ENCODE results near the gene MSRB1.

MSRB1 gene

DNA sequence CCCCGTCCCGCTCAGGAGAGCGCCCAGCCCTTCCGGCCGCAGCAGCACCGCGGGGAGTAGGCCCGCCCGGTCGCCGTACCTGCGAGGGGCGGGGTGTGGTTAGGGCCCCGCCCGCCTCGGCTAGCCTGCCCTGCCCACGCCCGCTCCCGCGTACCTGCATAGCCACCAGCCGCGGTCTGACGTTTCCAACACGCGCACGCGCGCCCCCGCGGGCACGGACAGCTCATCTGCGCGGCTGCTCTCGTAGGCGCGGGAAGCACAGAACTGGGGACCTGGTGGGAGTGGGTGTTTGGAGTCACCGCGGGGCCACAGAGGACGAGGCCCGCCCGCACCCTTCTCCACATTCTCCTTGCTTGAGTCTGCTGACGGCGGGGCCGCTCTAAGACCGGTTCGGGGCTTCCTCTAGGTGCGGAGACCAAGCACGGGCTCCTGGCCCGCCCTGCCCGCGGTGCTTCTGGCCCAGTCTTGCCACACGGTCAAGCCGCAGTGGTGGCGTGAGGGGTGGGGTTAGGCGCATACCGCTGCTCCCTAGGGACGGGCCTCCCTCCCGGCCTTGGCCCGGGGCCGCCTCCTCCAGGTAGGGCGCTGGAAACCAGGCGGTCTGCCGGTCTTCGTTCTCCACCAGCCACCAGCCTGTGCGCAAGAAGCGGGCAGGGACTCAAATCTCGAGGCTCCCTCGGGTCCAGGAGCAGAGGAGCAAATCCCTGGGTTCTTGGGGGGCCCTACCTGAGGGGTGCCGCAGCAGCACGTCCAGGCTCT is 36.5 kb upstream of the MSRB1 start:
- DNase-seq, result peak in 6 of 56 donors; percentile 7 to 40 (median 22)

DNA sequence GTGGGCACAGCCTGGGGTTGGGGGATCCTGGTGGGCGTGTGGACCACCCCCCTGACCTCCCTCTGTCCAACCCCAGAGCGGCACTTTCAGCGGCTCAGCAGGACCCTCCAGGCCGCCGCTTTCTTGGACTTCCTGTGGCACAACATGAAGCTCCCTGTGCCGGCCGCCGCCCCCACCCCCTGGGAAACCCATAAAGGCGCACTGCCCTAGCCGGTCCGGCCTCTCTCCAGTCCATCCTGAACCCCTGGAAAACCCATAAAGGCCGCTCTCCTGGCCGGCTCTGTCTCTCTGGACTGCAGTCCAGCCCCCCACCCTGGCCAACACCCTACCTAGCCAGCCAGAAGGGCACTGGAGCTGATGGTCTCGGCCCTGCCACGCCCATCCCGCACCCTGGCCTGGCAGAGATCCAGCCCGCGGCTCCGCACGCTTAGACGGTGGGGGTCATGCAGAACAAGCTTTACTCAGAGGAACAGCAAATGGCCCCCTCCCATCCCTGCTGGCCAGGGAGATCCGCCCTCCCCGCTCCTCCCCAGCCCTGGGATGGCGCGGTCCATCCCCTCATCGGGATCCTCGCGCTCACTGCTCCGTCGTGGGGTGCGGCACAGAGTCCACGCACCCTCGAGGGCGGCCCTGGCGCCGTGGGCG is 35.6 kb upstream of the MSRB1 start:
- DNase-seq, result no peak

DNA sequence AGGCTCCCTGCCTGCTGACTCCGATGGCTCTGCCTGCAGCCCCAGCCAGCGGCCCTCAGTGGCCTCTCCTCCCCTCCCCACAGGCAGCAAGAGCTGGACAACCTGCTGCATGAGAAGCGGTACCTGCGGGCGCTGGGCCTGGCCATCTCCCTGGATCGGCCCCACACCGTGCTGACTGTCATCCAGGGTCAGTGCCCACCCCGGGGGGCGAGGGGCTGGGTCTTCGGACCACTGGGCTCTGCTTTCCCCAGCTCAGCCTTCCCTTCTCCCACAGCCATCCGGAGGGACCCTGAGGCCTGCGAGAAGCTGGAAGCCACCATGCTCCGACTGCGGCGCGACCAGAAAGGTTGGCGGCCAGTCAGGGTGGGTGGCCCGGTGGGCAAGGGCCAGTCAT is 34.9 kb upstream of the MSRB1 start:
- no peak for DNase-seq

DNA sequence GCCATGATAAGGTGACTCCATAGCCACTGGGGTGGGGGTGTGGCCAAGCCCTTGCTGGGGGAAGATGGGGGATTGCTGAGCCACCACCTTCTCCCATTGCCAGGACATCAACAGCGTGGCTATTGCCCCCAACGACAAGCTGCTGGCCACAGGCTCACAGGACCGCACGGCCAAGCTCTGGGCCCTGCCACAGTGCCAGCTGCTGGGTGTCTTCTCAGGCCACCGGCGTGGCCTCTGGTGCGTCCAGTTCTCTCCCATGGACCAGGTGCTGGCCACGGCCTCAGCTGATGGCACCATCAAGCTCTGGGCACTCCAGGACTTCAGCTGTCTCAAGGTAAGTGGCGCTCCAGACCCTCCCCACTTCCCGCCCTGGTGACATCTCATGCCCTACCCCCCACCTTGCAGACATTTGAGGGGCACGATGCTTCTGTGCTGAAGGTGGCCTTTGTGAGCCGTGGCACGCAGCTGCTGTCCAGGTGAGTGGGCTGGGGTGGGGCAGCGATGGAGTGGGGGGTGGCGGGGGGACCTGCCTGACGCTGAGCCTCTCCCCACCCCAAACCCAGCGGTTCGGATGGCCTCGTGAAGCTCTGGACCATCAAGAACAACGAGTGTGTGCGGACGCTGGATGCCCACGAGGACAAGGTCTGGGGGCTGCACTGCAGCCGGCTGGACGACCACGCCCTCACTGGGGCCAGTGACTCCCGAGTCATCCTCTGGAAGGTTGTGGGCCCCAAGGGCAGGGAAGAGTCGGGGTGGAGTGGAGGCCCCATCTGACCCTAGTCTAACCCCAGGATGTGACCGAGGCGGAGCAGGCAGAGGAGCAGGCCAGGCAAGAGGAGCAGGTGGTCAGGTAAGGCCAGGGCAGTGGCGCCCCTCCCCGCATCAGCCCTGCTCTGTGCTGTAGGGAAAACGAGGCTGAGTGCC is 34.2 kb upstream of the MSRB1 start:
- DNase-seq, result no peak

DNA sequence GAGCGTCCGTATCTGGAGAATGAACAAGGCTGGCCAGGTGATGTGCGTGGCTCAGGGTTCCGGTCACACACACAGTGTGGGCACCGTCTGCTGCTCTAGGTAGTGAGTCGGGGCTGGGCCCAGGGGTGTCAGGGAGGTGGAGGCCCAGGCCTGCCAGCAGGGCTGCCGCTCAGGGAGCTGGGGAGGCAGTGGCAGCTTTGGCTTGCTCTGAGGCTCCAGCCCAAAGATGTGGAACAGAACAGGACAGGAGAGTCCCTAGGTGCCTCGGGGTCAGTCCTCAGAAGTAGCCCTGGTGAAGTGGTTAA is 33.2 kb upstream of the MSRB1 start:
- no peak for DNase-seq

DNA sequence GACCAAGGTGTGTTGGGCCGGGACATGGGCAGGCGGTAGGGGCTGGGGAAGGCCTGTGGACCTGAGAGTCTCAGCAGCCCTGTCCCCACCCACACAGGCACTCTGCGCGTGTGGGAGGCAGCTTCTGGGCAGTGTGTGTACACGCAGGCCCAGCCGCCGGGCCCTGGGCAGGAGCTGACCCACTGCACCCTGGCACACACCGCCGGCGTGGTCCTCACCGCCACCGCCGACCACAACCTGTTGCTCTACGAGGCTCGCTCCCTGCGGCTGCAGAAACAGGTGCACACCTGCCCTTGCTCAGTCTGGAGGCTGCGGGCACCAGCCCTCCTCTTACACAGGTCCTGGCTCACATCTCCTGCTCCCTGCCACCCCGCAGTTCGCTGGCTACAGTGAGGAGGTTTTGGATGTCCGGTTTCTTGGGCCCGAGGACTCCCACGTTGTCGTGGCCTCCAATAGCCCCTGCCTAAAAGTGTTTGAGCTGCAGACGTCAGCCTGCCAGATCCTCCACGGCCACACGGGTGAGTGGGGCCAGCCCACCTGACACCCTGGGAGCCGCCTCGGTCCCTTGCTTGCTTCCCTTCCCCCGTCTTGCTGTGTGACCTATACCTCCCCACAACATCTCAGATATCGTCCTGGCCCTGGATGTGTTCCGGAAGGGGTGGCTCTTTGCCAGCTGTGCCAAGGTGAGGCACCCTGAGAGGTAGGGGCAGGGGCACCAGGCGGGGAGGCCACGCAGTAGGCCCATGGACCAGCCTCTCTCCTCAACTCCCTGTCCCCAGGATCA is 32.6 kb upstream of the MSRB1 start:
- DNase-seq, result no peak

DNA sequence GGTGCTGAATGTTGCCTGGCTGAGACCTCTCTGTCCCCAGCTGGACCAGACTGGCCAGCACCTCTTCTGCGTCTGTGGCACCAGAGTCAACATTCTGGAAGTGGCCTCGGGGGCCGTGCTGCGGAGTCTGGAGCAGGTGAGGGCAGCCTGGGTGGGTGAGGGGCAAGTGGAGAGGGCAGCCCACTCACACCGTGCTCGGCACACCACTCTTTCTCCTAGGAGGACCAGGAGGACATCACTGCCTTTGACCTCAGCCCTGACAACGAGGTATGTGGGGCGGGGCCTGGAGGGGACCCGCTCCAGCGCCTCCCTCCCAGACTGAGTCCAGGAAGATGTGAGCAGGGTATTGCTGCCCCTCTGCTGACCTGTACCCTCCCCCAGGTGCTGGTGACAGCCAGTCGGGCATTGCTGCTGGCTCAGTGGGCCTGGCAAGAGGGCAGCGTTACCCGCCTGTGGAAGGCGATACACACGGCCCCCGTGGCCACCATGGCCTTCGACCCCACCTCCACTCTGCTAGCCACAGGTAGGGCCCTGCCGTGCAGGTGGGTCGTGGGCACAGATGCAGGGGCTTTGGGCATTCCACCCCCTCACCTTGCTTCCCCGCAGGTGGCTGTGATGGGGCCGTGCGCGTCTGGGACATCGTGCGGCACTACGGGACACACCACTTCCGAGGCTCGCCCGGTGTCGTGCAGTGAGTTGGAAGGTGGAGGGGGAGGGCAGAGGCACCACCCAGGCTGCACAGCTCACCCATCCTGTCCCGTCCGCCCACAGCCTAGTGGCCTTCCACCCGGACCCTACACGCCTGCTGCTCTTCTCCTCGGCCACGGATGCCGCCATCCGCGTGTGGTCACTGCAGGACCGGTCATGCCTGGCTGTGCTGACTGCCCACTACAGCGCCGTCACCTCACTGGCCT is 31.4 kb upstream of the MSRB1 start:
- DNase-seq, result no peak

DNA sequence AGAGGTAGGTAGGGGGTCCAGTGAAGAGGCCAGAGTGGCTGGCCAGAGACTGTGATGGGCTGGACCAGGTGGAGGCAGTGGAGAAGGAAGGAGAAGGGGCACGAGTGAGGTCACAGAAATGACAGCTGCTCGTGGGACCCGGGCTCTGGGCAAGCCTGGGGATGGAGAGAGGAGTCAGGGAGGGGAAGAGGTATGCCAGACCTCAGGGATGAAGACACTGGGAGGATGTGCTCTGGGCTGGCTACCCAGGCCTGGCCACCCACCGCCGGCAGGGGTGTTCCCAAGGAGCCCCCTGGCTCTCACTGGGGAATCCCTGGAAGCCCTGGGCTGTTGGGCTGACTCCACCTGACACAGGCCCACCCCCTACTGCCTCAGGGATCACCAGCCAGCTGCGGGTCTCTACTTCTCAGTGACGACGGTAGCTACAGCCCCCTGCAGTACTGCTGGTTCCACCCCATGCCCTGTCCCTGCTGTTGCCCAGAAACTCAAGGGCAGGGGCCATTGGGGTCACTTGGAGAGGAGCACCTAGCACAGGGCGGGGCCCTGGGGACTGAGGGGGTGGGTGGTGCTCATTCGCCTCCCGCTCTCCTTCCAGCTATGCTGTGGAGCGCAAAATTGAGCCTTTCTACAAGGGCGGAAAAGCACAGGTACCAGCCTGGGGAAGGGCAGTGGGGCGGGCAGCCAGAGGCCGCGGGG is 30.6 kb upstream of the MSRB1 start:
- no peak for DNase-seq

DNA sequence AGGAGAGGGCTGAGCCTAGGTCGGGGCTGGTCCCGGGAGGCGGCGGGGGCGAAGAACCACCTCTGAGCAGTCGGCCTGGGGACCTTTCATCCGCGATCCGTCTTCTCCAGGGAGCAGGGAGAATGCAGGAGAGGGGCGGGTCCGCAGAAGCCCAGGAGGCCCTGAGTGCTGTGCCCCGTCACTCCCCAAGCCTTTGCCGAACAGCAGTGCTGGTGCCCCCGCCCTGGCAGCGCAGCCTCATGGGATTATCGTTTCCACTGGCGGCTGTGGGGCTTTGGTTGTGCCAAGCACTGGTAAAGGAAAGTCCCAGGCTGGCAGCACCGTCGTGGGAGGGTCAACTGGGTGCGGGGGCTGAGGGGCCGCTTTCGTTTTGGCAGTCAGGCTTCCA is 29.5 kb upstream of the MSRB1 start:
- DNase-seq, result peak in 2 of 56 donors; percentile 8 to 15

DNA sequence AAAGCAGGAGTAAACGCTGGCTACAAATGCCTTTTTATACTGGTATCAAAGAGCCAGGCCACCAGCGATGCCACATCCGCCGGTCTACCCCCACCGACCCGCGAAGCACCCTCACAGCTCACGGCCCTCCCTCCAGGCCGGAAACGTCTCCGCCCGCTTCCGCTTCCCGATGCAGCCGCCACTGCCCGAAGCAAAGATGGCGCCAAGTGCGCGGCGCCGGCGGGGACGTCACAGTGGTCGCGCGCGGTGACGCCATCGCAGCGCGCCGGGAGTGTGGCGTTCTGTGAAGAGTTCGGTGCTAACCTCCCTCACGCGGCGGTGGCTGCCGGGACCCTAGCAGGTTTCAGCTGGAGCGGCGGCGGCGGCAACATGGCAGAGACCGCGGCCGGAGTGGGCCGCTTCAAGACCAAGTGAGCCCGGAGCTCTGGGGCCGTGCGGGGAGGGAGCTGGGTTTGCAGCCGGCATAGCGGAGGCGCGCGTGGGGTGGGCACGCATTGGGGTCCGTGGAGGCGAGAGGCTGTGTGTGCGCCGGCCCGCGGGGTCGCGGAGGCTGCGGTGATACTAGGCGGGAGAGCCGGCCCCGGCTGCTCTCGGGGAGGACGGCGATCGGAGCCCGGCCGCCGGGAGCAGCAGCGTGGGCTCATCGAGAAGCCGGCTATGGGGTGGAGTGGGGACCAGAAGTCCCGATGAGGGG is 28.9 kb upstream of the MSRB1 start, which contains the start of gene TBL3:
Gene TBL3 (plus strand): TSS at position 258 of the 694 bp plus-strand sequence. CDS start 112 bp downstream, at position 370.
- DNase-seq, result peak in 55 of 56 donors; percentile 69 to 95 (median 89)

DNA sequence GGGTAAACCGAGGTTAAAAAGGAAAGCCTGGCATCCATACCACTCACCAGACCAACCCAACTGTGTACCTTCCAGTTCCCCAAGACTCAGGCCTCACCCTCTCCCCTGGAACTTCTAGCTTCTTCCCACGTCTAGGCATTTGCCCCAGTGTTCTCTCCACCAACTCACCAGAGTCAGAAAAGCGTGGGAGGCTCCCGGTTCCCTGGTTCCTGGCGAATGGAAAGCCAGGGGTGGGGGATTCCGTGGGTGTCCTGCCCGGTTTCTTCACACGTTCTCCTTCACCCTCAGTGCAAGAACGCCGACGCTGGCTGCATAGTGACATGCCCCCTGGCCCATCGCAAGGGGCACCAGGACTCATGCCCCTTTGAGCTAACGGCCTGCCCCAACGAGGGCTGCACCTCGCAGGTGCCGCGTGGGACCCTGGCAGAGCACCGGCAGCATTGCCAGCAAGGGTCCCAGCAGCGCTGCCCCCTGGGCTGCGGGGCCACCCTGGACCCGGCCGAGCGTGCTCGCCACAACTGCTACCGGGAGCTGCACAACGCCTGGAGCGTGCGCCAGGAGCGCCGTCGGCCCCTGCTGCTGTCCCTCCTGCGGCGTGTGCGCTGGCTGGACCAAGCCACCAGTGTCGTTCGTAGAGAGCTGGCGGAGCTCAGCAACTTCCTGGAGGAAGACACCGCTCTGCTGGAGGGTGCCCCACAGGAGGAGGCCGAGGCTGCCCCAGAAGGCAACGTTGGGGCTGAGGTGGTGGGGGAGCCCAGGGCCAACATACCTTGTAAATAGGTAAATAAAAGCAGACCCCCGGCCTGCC is 25.4 kb upstream of the MSRB1 start:
- DNase-seq, result peak in 20 of 56 donors; percentile 5 to 65 (median 22)

DNA sequence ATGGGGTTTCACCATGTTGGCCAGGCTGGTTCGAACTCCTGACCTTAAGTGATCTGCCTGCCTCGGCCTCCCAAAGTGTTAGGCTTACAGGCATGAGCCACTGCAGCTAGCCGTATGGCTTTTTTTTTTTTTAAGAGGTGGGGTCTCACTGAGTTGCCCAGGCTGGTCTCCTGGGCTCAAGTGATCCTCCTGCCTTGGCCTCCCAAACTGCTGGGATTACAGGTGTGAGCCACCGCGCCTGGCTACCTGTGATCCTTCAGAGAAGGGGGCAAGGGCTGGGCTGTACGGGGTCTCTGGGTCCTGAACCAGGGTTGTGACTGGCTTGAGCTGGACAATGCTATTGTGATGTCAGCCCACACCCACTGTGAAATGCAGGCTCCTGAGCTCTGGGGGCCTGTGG is 23.5 kb upstream of the MSRB1 start, which contains the start of gene RNF151:
Gene RNF151 (plus strand): TSS at position 397 of the 400 bp plus-strand sequence. CDS start 26 bp downstream, outside the sequence.
- DNase-seq, result no peak

DNA sequence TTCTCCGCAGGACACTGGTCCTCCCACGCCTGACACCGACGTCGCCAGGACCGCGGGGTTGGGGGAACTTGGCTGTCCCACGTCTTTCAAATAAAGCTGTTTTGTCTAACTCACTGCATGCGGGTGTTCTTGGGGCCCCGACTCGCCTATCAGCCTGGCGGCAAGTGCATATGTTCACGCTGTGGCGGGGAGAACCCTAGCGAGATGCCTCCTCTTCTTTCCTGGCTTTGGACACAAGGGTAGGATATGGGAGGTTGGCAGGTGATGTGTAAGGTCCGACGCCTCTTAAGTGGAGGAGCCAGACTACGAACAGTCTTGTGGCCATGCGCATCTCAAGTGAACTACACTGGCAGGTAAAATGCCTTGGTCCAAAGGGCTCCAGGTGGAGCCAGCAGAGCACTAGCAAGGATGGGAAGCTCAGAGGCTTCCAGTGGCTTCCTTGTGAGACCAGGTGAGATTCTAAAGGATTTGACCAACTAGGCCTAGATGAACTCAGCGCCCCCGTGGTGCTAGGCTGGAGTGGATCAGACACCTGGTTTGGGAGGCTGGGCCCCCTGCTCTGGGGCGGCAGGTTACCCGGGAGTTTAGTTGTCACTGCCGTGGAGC is 22.5 kb upstream of the MSRB1 start:
- DNase-seq, result peak in 1 of 56 donors; percentile 4

DNA sequence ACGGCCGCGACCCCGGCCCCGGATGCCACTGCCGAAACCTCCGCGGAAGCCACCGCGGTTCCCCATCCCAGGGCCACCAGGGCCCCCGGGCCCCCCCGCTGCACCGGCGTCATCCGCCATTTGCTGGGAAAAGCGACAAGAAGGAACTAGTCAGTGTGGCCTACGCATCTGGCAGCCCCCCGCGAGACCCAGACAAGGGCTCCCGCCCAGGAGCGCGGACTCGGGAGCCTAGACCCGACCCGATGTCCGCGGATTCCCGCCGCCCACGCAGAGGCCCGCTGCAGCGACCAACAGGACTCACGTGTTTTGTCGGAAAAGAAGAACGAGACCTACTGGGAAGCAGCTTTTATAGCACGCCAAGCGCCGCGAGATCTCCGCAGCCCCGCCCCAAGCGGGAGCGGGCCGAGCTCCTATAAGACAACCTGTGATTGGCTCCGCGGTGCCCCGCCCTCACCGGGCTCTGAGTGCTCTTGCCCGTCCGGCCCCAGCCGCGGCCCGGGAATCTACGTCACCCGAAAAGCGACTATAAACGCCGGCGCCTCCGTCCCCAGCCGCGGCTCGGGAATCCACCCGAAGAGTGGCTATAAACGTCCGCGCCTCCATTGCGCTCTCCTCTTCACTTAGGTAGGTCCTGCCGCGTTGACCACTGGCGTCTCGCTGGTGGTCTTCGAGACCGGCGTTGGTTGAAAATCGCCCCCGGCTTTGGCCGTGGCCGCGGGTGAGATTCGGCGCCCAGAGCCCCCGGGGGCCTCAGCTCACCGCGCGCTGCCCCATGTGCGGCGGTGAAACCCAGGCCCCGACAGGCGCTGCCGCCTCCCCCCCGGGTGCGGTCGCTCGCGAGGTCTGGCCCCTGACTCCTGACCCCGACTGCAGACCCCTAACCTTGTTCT is 21.8 kb upstream of the MSRB1 start, which contains the start of gene RPS2:
Gene RPS2 (minus strand): TSS at position 321 of the 890 bp plus-strand sequence. CDS start 201 bp downstream, at position 120.
- DNase-seq, result peak; percentile 48 to 100 (median 97)

DNA sequence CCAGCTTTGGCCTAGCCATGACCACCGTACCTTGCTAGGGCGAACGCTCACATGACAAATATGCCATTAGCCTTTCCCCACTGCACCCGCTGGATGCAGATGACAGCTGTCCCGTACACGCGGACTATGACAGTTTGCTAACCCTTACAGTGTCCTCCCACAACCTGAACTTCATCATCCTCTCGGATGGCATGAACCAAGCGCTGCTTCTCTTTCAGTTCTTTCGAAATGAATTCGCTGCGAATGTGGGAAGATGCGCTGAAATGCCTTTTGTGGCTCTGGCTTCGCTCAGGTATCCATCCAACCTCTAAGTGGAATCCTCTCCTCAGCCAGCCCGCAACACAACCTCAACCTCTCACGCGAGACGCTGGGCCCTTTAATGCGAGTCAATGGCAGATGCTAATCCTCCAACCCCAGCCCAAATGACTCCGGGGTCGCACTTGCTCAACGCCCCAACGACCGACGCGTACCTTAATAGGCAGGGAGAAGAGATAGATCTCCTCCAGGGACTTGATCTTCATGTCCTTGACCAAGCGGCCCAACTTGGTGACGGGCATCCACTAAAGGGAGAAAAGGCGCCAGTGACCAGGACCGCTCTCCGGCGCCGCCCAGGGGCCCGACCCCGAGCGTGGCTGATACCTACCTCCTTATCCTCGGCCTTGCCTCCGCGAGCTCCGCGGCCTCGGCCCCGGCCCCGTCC is 21.0 kb upstream of the MSRB1 start:
- peak in 12 of 56 donors; percentile 39 to 66 (median 57) for DNase-seq
